ENCODE results near the gene AMMECR1L.
"Not testable (repeated sequence)": the region's sequence is repeated elsewhere in the genome, so short reads cannot be mapped to it uniquely, and the experiment has no call there.

The AMMECR1L gene

GRCh38 chr2:127857265-127857808 lies 28.4 kb downstream of the AMMECR1L start:
- peak; percentile 19 for DNase-seq

GRCh38 chr2:127853671-127854070 lies 32.1 kb downstream of the AMMECR1L start:
- in situ Hi-C loops (cut with HindIII; ENCODE audit: low pct_ligation_motif_present, low pct_unique_long_range_greater_than_20kb, low sequenced_read_pairs): no loop called here
- DNase-seq: no peak

More at GRCh38 chr2:127857265-127857808, 28.4 kb downstream of the AMMECR1L start:
- in situ Hi-C loops (cut with HindIII; ENCODE audit: low pct_ligation_motif_present, low pct_unique_long_range_greater_than_20kb, low sequenced_read_pairs): no loop called here

GRCh38 chr2:127852388-127852787 lies 33.4 kb downstream of the AMMECR1L start:
- in situ Hi-C loops (cut with HindIII; ENCODE audit: low pct_ligation_motif_present, low pct_unique_long_range_greater_than_20kb, low sequenced_read_pairs): no loop called here
- DNase-seq: no peak

- DNase-seq: no peak
- in situ Hi-C loops (cut with HindIII; ENCODE audit: low pct_ligation_motif_present, low pct_unique_long_range_greater_than_20kb, low sequenced_read_pairs): no loop called here
Observed at GRCh38 chr2:127847931-127848330, 37.8 kb downstream of the AMMECR1L start.

GRCh38 chr2:127844973-127845372 lies 40.8 kb downstream of the AMMECR1L start:
- DNase-seq: no peak
- in situ Hi-C loops (cut with HindIII; ENCODE audit: low pct_ligation_motif_present, low pct_unique_long_range_greater_than_20kb, low sequenced_read_pairs): no loop called here

GRCh38 chr2:127843677-127844076 lies 42.1 kb downstream of the AMMECR1L start:
- in situ Hi-C loops (cut with HindIII; ENCODE audit: low pct_ligation_motif_present, low pct_unique_long_range_greater_than_20kb, low sequenced_read_pairs): no loop called here
- no peak for DNase-seq

- no peak for DNase-seq
- in situ Hi-C loops (cut with HindIII; ENCODE audit: low pct_ligation_motif_present, low pct_unique_long_range_greater_than_20kb, low sequenced_read_pairs): no loop called here
Observed at GRCh38 chr2:127841466-127842178, 44.1 kb downstream of the AMMECR1L start.

- in situ Hi-C loops (cut with HindIII; ENCODE audit: low pct_ligation_motif_present, low pct_unique_long_range_greater_than_20kb, low sequenced_read_pairs): no loop called here
- no peak for DNase-seq
Observed at GRCh38 chr2:127840893-127841292, 44.9 kb downstream of the AMMECR1L start.

GRCh38 chr2:127834951-127835350 lies 50.8 kb downstream of the AMMECR1L start:
- in situ Hi-C loops (cut with HindIII; ENCODE audit: low pct_ligation_motif_present, low pct_unique_long_range_greater_than_20kb, low sequenced_read_pairs): no loop called here
- DNase-seq: no peak

- in situ Hi-C loops (cut with HindIII; ENCODE audit: low pct_ligation_motif_present, low pct_unique_long_range_greater_than_20kb, low sequenced_read_pairs): no loop called here
- DNase-seq: no peak
Observed at GRCh38 chr2:127829845-127830246, 55.9 kb downstream of the AMMECR1L start.

GRCh38 chr2:127826708-127827107 lies 59.0 kb downstream of the AMMECR1L start:
- DNase-seq; in situ Hi-C loops (cut with HindIII; ENCODE audit: low pct_ligation_motif_present, low pct_unique_long_range_greater_than_20kb, low sequenced_read_pairs): not testable (repeated sequence)

GRCh38 chr2:127826047-127826446 lies 59.7 kb downstream of the AMMECR1L start:
- DNase-seq: no peak
- in situ Hi-C loops (cut with HindIII; ENCODE audit: low pct_ligation_motif_present, low pct_unique_long_range_greater_than_20kb, low sequenced_read_pairs): no loop called here

- DNase-seq: peak; percentile 13
- in situ Hi-C loops (cut with HindIII; ENCODE audit: low pct_ligation_motif_present, low pct_unique_long_range_greater_than_20kb, low sequenced_read_pairs): no loop called here
Observed at GRCh38 chr2:127820080-127820668, 65.6 kb downstream of the AMMECR1L start.

- no peak for DNase-seq
Observed at GRCh38 chr2:127818794-127819425, 66.8 kb downstream of the AMMECR1L start.

GRCh38 chr2:127818241-127818640 lies 67.5 kb downstream of the AMMECR1L start:
- DNase-seq: no peak
- in situ Hi-C loops (cut with HindIII; ENCODE audit: low pct_ligation_motif_present, low pct_unique_long_range_greater_than_20kb, low sequenced_read_pairs): no loop called here

More at GRCh38 chr2:127818794-127819425, 66.8 kb downstream of the AMMECR1L start:
- in situ Hi-C loops (cut with HindIII; ENCODE audit: low pct_ligation_motif_present, low pct_unique_long_range_greater_than_20kb, low sequenced_read_pairs): no loop called here

- DNase-seq: no peak
- in situ Hi-C loops (cut with HindIII; ENCODE audit: low pct_ligation_motif_present, low pct_unique_long_range_greater_than_20kb, low sequenced_read_pairs): no loop called here
Observed at GRCh38 chr2:127814677-127815076, 71.1 kb downstream of the AMMECR1L start.

- in situ Hi-C loops (cut with HindIII; ENCODE audit: low pct_ligation_motif_present, low pct_unique_long_range_greater_than_20kb, low sequenced_read_pairs); DNase-seq: not testable (repeated sequence)
Observed at GRCh38 chr2:127812441-127812840, 73.3 kb downstream of the AMMECR1L start.
